Endothelial cell of umbilical vein (primary cell): ENCODE measurements around the gene TMEM95.

Experiments used
- EZH2 ChIP-seq: IDR thresholded peaks from 2 replicates; pipeline ENCODE4 v1.6.1; 2012; ENCODE audit warnings: borderline replicate concordance, low read depth, mild to moderate bottlenecking, moderate library complexity, low read length, inconsistent platforms; ENCODE audit not compliant: severe bottlenecking
- TF ChIP-seq, protein P1 (sequence below), 2 donors: IDR thresholded peaks; 1 replicate in 1 of 2; 2 replicates in 1 of 2; pipeline ENCODE4 v1.5.1; 2011; ENCODE audit warnings: low read length in 2 of 2, mild to moderate bottlenecking in 2 of 2, moderate library complexity in 2 of 2, control low read depth in 1 of 2, inconsistent platforms in 1 of 2, low read depth in 1 of 2; ENCODE audit not compliant: insufficient read depth in 1 of 2; ENCODE audit errors: extremely low read depth in 1 of 2

DNA sequence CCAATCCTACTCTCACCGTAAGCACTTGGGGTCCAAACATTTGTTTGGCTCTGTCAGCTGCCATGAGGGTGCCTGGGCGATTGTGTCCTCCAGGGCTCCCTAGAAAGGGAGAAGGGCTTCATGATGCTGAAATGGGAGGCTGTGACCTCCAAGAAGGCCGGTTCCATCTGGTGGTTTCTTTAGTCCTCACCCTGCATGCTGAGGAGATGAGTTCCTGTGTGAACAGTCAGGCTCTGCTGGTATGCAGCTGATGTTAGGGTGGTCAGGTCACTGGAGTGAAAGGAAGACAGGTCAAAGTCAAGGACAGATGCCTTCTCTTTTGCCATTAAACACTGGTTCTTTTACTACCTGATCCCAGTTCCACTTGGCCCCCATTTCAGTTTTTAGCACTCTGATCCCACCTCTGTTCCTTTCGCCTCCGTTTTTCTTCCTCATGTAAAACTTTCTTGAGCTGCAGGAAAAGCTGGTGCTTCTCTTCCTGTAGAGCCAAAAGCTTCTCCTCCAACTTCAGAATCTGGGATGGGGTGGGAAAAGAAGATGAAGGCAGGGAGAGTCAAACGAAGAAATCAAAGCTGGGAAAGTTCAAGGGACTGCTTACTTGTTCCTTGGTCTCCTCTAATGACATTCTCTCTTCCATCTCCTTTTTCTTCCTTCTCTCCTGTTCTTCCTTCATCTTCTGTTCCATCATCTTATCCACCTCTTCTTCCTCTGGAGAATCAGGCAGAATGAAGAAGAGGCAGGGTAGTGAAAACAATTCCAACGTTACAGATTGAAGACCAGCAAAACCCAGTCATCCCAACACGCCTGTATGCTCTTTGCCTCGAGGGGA lies 40.9 kb upstream of the TMEM95 start:
- TF ChIP-seq, protein P1, sequence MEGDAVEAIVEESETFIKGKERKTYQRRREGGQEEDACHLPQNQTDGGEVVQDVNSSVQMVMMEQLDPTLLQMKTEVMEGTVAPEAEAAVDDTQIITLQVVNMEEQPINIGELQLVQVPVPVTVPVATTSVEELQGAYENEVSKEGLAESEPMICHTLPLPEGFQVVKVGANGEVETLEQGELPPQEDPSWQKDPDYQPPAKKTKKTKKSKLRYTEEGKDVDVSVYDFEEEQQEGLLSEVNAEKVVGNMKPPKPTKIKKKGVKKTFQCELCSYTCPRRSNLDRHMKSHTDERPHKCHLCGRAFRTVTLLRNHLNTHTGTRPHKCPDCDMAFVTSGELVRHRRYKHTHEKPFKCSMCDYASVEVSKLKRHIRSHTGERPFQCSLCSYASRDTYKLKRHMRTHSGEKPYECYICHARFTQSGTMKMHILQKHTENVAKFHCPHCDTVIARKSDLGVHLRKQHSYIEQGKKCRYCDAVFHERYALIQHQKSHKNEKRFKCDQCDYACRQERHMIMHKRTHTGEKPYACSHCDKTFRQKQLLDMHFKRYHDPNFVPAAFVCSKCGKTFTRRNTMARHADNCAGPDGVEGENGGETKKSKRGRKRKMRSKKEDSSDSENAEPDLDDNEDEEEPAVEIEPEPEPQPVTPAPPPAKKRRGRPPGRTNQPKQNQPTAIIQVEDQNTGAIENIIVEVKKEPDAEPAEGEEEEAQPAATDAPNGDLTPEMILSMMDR (IDR thresholded peaks at IDR 0.05; ENCODE audit: extremely low read depth in 1 of 2, insufficient read depth in 1 of 2, low read depth in 1 of 2, low read length in 2 of 2): no peak
- TF ChIP-seq EZH2: no peak
